OCI-LY7 (cell line): ENCODE data around the gene C16orf89. TPM values are rescaled to one million over a fixed set of nuclear protein-coding genes. Genes with fewer than 3 reads are reported as not detected.

ENCODE experiments used
- BruUV-seq: library from RNA; stranded (reverse); fragments of 400-500 nt; replicated peaks from 2 replicates; lab custom pipeline; 2021; lab: Mats Ljungman, UMichigan
- CTCF ChIA-PET: fragments of 300-600 bp; sonication (Branson Sonifier 250); formaldehyde crosslinking; loops from one replicate; lab custom pipeline; 2022; ENCODE audit warnings: antibody characterized with exemption; ENCODE audit not compliant: unreplicated experiment; lab: Charles Lee
- POLR2A ChIA-PET: fragments of 300-600 bp; sonication (Branson Sonifier 250); formaldehyde crosslinking; loops from one replicate; lab custom pipeline; 2022; ENCODE audit warnings: antibody characterized with exemption; lab: Charles Lee
- DNase-seq: peaks from one replicate; pipeline ENCODE4 v3.0.0-alpha.2; 2015; ENCODE audit warnings: low spot score
- H2AFZ ChIP-seq: fragments of 200-600 bp; sonication (generic), shearing (Covaris generic); 2 replicates; pipeline ENCODE4 v1.6.1; 2014; ENCODE audit warnings: mild to moderate bottlenecking, antibody characterized with exemption, low read length, moderate library complexity
- H3K27ac ChIP-seq: fragments of 200-600 bp; sonication (generic); 2 replicates; pipeline ENCODE4 v1.5.1; 2014; ENCODE audit warnings: mixed run types, low read depth, mild to moderate bottlenecking, moderate library complexity, low read length, inconsistent platforms; ENCODE audit not compliant: poor library complexity, severe bottlenecking
- H3K36me3 ChIP-seq: fragments of 200-600 bp; sonication (generic); 2 replicates; pipeline ENCODE4 v1.6.1; 2014; ENCODE audit warnings: mild to moderate bottlenecking, antibody characterized with exemption, low read length, moderate library complexity, mixed read lengths; ENCODE audit not compliant: insufficient read depth
- H3K4me1 ChIP-seq: fragments of 200-600 bp; sonication (generic); 2 replicates; pipeline ENCODE4 v1.5.1; 2014; ENCODE audit warnings: mild to moderate bottlenecking, low read length; ENCODE audit not compliant: insufficient read depth, poor library complexity, severe bottlenecking
- H3K4me2 ChIP-seq: fragments of 200-600 bp; sonication (generic); 2 replicates; pipeline ENCODE4 v1.6.1; 2014; ENCODE audit warnings: mild to moderate bottlenecking, low read length
- H3K4me3 ChIP-seq: fragments of 200-600 bp; sonication (generic); 2 replicates; pipeline ENCODE4 v1.5.1; 2014; ENCODE audit warnings: mild to moderate bottlenecking, low read depth, low read length; ENCODE audit not compliant: poor library complexity, severe bottlenecking
- H3K79me2 ChIP-seq: fragments of 200-600 bp; sonication (generic); 2 replicates; pipeline ENCODE4 v1.6.1; 2016; ENCODE audit warnings: low read depth, mild to moderate bottlenecking, low read length, moderate library complexity, mixed read lengths; ENCODE audit not compliant: insufficient read depth
- H3K9me2 ChIP-seq: fragments of 200-600 bp; sonication (generic); 2 replicates; pipeline ENCODE4 v1.6.1; 2016; ENCODE audit warnings: mild to moderate bottlenecking, low read length, mixed read lengths; ENCODE audit not compliant: insufficient read depth
- H3K9me3 ChIP-seq: fragments of 200-600 bp; sonication (generic); 2 replicates; pipeline ENCODE4 v1.6.1; 2014; ENCODE audit warnings: mild to moderate bottlenecking, mixed run types, low read length, mixed read lengths
- H4K20me1 ChIP-seq: fragments of 200-600 bp; sonication (generic); 2 replicates; pipeline ENCODE4 v1.6.1; 2014; ENCODE audit warnings: mild to moderate bottlenecking, antibody characterized with exemption, low read length, moderate library complexity, mixed read lengths; ENCODE audit not compliant: insufficient read depth
- EZH2phosphoT487 ChIP-seq: fragments of 200-600 bp; sonication (generic); IDR thresholded peaks from 2 replicates; pipeline ENCODE4 v1.6.1; 2018; ENCODE audit warnings: low read depth, borderline replicate concordance, mild to moderate bottlenecking, mixed run types, antibody characterized with exemption, low read length, moderate library complexity, mixed read lengths
- intact Hi-C: fragments of 100-400 bp; cut with micrococcal nuclease; formaldehyde crosslinking; loops from one replicate; pipeline ENCODE4 v1.10.0; 2022; ENCODE audit not compliant: unreplicated experiment
- total RNA-seq, 2 experiments: library from RNA; depleted of rRNA in 1 of 2; stranded (reverse); fragments of >200 nt in 1 of 2; shearing (Covaris generic) in 1 of 2; gene quantifications; 2 replicates each; pipeline ENCODE4 v1.2.3, GENCODE V29; 2014 to 2022
- TF ChIP-seq, protein P1 (sequence below): fragments of 200-600 bp; sonication (generic); conservative IDR thresholded peaks from 2 replicates; pipeline ENCODE4 v1.5.1; 2014; ENCODE audit warnings: mild to moderate bottlenecking, antibody characterized with exemption, low read length, moderate library complexity, mixed read lengths

Gene C16orf89
- total RNA-seq, 2 experiments from 2014 or later: not detected

DNA sequence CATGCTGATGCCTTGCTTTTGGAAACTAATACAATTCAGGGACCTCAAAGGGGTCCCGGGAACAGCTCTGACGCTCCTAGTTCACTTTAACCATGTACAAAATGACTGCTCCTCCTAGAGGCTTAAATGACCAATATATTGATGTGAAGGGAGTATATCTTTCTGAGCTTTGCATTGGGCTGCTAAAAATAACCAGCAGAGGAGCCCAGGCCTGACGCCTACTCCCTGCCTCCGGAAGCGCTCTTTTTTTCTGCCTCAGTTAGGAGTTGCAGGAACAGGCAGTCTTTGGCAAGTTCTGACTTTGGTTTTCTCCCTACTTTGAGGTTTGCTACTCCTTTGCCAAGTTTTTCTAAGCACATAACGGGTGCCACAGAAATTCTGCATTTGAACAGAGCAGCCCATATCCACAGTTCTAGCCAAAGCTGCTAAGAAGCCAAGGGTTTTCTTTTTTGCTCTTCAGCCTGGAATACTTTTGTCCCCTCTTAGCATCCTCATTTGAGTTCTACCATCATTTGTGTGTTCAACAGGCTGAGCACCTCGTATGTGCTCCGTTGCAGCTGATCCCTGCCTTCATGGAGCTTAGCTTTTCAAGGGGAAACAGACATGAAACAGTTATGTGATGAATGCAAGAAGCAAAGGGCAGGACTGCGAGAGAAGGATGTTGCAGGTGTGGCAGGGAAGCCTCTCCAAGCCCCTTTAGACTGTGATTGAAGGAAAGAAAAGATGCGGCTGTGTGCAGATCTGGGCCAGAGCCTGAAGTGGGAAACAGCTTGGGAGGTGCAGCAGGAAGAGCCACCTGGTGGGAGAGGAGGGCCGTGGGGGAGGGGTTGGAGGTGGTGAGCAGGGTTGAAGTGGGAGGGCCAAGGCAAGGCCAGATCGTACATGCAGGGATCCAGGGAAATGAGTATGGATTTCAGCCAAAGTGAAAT is 29.3 kb downstream of the C16orf89 start:
- TF ChIP-seq EZH2phosphoT487: no peak
- TF ChIP-seq, protein P1, sequence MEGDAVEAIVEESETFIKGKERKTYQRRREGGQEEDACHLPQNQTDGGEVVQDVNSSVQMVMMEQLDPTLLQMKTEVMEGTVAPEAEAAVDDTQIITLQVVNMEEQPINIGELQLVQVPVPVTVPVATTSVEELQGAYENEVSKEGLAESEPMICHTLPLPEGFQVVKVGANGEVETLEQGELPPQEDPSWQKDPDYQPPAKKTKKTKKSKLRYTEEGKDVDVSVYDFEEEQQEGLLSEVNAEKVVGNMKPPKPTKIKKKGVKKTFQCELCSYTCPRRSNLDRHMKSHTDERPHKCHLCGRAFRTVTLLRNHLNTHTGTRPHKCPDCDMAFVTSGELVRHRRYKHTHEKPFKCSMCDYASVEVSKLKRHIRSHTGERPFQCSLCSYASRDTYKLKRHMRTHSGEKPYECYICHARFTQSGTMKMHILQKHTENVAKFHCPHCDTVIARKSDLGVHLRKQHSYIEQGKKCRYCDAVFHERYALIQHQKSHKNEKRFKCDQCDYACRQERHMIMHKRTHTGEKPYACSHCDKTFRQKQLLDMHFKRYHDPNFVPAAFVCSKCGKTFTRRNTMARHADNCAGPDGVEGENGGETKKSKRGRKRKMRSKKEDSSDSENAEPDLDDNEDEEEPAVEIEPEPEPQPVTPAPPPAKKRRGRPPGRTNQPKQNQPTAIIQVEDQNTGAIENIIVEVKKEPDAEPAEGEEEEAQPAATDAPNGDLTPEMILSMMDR: no peak
- H3K27ac ChIP-seq: no peak overlapping the region
- ChIA-PET CTCF (no interaction called here), POLR2A (no interaction called here)
- no peaks in the 10 kb centered on the region for H3K9me2 ChIP-seq
- H3K4me2 ChIP-seq: no peak overlapping the region
- DNase-seq: no peak
- H4K20me1 ChIP-seq: no peaks in the 10 kb centered on the region
- H3K36me3 ChIP-seq: no peaks in the 10 kb centered on the region
- no peak overlapping the region for H3K4me3 ChIP-seq
- intact Hi-C loops: no loop called here
- H3K9me3 ChIP-seq: no peaks in the 10 kb centered on the region
- no TSS peak for BruUV-seq
- no peaks in the 10 kb centered on the region for H3K79me2 ChIP-seq
- no peak overlapping the region for H2AFZ ChIP-seq
- peaks cover 15% of the 10 kb centered on the region for H3K4me1 ChIP-seq

DNA sequence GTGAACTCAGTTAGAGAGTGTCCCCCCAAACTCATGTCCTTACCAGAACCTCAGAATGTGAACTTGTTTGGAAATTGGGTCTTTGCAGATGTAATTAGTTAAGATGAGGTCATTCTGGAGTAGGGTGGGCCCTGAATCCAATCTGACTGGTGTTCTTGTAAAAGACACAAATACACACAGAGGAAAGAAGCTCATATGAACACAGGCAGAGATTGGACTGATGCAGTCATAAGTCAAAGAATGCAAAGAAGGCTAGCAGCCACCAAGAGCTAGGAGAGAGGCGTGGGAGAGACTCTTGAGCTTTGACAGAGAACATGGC is 29.9 kb downstream of the C16orf89 start:
- Histone ChIP-seq H4K20me1 (no peaks in the 10 kb centered on the region), H3K27ac (no peak overlapping the region), H3K79me2 (no peaks in the 10 kb centered on the region), H3K4me2 (no peak overlapping the region), H3K9me3 (no peaks in the 10 kb centered on the region), H3K9me2 (no peaks in the 10 kb centered on the region), H3K36me3 (no peaks in the 10 kb centered on the region), H2AFZ (no peak overlapping the region), H3K4me1 (peaks cover 15% of the 10 kb centered on the region), H3K4me3 (no peak overlapping the region)
- BruUV-seq: no TSS peak
- ChIA-PET CTCF (no interaction called here), POLR2A (no interaction called here)
- intact Hi-C loops: no loop called here
- no peak for DNase-seq
- TF ChIP-seq EZH2phosphoT487: no peak
- TF ChIP-seq, protein P1: no peak

DNA sequence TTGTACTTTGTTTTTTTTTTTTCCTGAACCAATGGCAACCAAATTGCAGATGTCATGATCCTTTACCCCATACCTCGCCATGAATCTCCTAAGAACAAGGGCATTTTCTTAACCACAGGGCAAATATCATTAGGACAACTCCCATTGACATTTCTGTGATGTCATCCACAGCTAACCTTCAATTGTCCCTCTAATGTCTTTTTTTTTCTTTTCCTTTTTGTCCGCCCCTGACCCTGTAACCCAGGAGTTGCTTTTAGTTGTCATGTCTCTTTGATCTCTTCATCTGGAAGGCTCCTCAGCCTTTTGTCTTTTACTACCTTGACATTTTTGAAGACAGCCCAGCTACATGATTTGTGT is 31.6 kb downstream of the C16orf89 start:
- POLR2A ChIA-PET: interaction anchor here (0.6 to 1.5 kb wide), 2 partner anchors 37 to 65 kb away, joined by 3 to 4 read pairs; partner anchors contain the start of gene ALG1
- H3K4me2 ChIP-seq: peak overlapping the region; percentile 78
- no peaks in the 10 kb centered on the region for H3K36me3 ChIP-seq
- intact Hi-C loops: no loop called here
- H3K4me1 ChIP-seq: peaks cover 15% of the 10 kb centered on the region
- H3K9me2 ChIP-seq: no peaks in the 10 kb centered on the region
- H3K79me2 ChIP-seq: no peaks in the 10 kb centered on the region
- DNase-seq: no peak
- H3K27ac ChIP-seq: no peak overlapping the region
- H2AFZ ChIP-seq: peak overlapping the region; percentile 97
- peak overlapping the region; percentile 85 for H3K4me3 ChIP-seq
- TF ChIP-seq, protein P1: no peak
- no peak for TF ChIP-seq EZH2phosphoT487
- CTCF ChIA-PET: interaction anchor here (1.1 kb wide), 1 partner anchor 27 kb away, joined by 3 read pairs; no protein-coding TSS in a partner anchor
- BruUV-seq: TSS peak; percentile 95
- H4K20me1 ChIP-seq: no peaks in the 10 kb centered on the region
- no peaks in the 10 kb centered on the region for H3K9me3 ChIP-seq
